Stimulated activated CD4-positive, alpha-beta T cell treated with anti-CD3 and anti-CD28 coated beads, Interleukin-1b, Interleukin-23, amount 100 ng/mL, for 1 hour (primary cell): ENCODE results near the gene CERS6.
"Not testable (repeated sequence)": the region's sequence is repeated elsewhere in the genome, so short reads cannot be mapped to it uniquely, and the experiment has no call there.

Experiments
- DNase-seq, 2 donors: peaks; one replicate each; pipeline ENCODE4 v3.0.0-alpha.2; 2020; ENCODE audit warnings: low read depth in 2 of 2

The CERS6 gene

GRCh38 chr2:168767258-168767657 is 311.2 kb downstream of the CERS6 start:
- DNase-seq: no peak

GRCh38 chr2:168768357-168768756 is 312.3 kb downstream of the CERS6 start:
- DNase-seq: not testable (repeated sequence)

- no peak for DNase-seq
These were observed 314.7 kb downstream of the CERS6 start for GRCh38 chr2:168770796-168771195.

- DNase-seq: no peak
These were observed 316.6 kb downstream of the CERS6 start for GRCh38 chr2:168772704-168773103.

GRCh38 chr2:168773128-168773527 is 317.1 kb downstream of the CERS6 start:
- DNase-seq: no peak

- DNase-seq: no peak
These were observed 317.8 kb downstream of the CERS6 start for GRCh38 chr2:168773719-168774521.

GRCh38 chr2:168775837-168776236 is 319.8 kb downstream of the CERS6 start:
- no peak for DNase-seq

GRCh38 chr2:168780669-168781071 is 324.6 kb downstream of the CERS6 start:
- no peak for DNase-seq

- DNase-seq: no peak
These were observed 325.2 kb downstream of the CERS6 start for GRCh38 chr2:168781191-168781817.

GRCh38 chr2:168782271-168782670 is 326.2 kb downstream of the CERS6 start:
- DNase-seq: no peak

- DNase-seq: no peak
These were observed 328.9 kb downstream of the CERS6 start for GRCh38 chr2:168784993-168785392.

GRCh38 chr2:168787098-168787781 is 331.2 kb downstream of the CERS6 start:
- no peak for DNase-seq

GRCh38 chr2:168787782-168788376 is 331.8 kb downstream of the CERS6 start:
- no peak for DNase-seq

- DNase-seq: no peak
These were observed 333.7 kb downstream of the CERS6 start for GRCh38 chr2:168789776-168790175.

GRCh38 chr2:168790226-168790902 is 334.3 kb downstream of the CERS6 start:
- no peak for DNase-seq

- not testable (repeated sequence) for DNase-seq
These were observed 335.1 kb downstream of the CERS6 start for GRCh38 chr2:168791140-168791539.

GRCh38 chr2:168793596-168793995 is 337.5 kb downstream of the CERS6 start:
- DNase-seq: no peak

- DNase-seq: no peak
These were observed 338.9 kb downstream of the CERS6 start for GRCh38 chr2:168794968-168795367.

- DNase-seq: no peak
These were observed 340.1 kb downstream of the CERS6 start for GRCh38 chr2:168796090-168796577.

GRCh38 chr2:168796583-168797285 is 340.7 kb downstream of the CERS6 start:
- no peak for DNase-seq

- no peak for DNase-seq
These were observed 341.2 kb downstream of the CERS6 start for GRCh38 chr2:168797286-168797655.
